ENCODE results near the gene ANKRD35.

DNA sequence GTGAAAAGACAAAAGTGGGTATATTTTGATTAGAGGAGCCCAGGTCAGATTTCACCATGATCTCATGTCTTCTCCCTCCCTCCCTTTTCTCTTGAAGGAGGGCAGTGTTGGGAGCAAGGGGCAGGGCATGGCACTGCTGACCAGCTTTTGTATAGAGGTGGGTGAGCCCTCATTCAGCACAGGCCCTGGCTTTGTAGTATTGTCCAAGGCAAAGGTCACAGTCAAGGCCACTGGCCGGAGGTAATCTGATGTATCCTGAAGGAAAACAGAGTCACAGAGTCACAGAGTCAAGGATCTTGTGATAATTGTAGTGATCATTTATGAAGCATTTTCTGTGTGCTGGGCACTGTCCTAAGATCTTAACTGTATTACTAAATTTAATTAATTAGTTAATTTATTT, 12.3 kb upstream of the ANKRD35 start:
- TF ChIP-seq EZH2 (IDR thresholded peaks at IDR 0.05; ENCODE audit: low read depth, unreplicated experiment) (no peak), CREB1 (CRISPR knock-in tag; IDR thresholded peaks at IDR 0.05; ENCODE audit: low read depth) (no peak), EZH2phosphoT487 (IDR thresholded peaks at IDR 0.05; ENCODE audit: unreplicated experiment) (no peak), POLR2AphosphoS5 (IDR thresholded peaks at IDR 0.05; ENCODE audit: low read depth) (no peak), NANOG (IDR thresholded peaks at IDR 0.05; ENCODE audit: borderline replicate concordance) (no peak)
- TF ChIP-seq, protein P1, sequence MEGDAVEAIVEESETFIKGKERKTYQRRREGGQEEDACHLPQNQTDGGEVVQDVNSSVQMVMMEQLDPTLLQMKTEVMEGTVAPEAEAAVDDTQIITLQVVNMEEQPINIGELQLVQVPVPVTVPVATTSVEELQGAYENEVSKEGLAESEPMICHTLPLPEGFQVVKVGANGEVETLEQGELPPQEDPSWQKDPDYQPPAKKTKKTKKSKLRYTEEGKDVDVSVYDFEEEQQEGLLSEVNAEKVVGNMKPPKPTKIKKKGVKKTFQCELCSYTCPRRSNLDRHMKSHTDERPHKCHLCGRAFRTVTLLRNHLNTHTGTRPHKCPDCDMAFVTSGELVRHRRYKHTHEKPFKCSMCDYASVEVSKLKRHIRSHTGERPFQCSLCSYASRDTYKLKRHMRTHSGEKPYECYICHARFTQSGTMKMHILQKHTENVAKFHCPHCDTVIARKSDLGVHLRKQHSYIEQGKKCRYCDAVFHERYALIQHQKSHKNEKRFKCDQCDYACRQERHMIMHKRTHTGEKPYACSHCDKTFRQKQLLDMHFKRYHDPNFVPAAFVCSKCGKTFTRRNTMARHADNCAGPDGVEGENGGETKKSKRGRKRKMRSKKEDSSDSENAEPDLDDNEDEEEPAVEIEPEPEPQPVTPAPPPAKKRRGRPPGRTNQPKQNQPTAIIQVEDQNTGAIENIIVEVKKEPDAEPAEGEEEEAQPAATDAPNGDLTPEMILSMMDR (conservative IDR thresholded peaks at IDR 0.05; ENCODE audit: low read depth in 2 of 2), result no peak
- TF ChIP-seq, protein P2, sequence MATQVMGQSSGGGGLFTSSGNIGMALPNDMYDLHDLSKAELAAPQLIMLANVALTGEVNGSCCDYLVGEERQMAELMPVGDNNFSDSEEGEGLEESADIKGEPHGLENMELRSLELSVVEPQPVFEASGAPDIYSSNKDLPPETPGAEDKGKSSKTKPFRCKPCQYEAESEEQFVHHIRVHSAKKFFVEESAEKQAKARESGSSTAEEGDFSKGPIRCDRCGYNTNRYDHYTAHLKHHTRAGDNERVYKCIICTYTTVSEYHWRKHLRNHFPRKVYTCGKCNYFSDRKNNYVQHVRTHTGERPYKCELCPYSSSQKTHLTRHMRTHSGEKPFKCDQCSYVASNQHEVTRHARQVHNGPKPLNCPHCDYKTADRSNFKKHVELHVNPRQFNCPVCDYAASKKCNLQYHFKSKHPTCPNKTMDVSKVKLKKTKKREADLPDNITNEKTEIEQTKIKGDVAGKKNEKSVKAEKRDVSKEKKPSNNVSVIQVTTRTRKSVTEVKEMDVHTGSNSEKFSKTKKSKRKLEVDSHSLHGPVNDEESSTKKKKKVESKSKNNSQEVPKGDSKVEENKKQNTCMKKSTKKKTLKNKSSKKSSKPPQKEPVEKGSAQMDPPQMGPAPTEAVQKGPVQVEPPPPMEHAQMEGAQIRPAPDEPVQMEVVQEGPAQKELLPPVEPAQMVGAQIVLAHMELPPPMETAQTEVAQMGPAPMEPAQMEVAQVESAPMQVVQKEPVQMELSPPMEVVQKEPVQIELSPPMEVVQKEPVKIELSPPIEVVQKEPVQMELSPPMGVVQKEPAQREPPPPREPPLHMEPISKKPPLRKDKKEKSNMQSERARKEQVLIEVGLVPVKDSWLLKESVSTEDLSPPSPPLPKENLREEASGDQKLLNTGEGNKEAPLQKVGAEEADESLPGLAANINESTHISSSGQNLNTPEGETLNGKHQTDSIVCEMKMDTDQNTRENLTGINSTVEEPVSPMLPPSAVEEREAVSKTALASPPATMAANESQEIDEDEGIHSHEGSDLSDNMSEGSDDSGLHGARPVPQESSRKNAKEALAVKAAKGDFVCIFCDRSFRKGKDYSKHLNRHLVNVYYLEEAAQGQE (IDR thresholded peaks at IDR 0.05; ENCODE audit: unreplicated experiment), result no peak
- TF ChIP-seq, protein P3, sequence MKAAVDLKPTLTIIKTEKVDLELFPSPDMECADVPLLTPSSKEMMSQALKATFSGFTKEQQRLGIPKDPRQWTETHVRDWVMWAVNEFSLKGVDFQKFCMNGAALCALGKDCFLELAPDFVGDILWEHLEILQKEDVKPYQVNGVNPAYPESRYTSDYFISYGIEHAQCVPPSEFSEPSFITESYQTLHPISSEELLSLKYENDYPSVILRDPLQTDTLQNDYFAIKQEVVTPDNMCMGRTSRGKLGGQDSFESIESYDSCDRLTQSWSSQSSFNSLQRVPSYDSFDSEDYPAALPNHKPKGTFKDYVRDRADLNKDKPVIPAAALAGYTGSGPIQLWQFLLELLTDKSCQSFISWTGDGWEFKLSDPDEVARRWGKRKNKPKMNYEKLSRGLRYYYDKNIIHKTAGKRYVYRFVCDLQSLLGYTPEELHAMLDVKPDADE (IDR thresholded peaks at IDR 0.05), result no peak
